ENCODE results near the gene FAM234B.

The FAM234B gene

DNA sequence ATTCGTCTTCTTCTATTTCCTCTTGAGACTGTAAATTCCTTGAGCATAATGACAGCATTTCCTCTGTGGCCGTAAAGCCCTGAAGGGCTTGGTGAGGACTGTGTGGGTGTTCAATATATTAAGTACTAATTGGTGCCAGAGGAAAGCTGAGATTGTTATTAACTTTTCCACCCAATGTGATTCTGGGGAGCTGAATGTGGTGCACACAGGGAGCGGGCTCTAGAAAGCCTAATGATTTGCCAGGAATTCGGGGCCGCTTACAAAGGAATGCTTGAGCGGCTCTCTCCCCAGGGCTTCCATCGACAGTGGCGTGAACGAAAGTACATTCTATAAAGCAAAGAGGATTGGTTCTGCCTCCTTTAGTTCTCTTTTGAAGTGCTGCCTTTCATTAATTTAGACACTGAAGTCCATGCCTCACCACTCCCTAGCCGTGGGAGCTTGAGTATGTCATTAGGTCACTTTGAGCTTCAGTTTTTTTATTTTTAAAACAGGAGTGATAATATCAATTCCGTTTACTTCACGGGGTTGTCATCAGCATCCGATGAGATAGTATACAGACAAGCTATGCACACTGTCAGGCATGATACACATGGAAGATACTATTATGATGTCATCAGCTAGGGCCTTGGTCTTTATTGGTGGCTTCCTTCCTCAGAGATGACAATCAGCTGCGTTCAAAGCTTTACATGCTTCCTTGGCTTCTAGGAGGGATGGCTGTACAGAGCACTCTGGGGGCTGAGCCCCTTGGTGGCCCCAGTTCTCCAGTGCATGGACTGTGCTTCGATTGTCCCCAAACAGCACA lies 70.3 kb downstream of the FAM234B start:
- no peak for DNase-seq (ENCODE audit: low spot score)

DNA sequence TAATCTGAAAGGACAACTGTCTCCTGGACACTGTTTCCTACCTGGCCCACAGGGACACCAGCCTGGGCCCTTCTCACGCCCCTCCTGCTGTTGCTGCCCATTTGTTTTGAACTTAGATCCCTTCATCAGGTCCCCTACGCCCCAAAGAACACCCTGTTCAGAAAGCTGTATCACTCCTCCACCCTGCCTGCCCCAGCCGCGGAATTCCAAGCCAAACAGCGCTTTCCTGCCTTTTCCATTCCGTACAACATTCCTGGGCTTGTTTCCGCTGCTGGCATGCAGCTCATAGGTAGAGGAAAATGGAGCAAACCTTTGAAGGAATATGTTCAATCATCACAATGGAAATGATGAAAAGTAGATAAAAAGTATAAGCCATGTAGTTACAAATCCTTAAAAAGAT lies 72.1 kb downstream of the FAM234B start:
- no peak for DNase-seq (ENCODE audit: low spot score)

DNA sequence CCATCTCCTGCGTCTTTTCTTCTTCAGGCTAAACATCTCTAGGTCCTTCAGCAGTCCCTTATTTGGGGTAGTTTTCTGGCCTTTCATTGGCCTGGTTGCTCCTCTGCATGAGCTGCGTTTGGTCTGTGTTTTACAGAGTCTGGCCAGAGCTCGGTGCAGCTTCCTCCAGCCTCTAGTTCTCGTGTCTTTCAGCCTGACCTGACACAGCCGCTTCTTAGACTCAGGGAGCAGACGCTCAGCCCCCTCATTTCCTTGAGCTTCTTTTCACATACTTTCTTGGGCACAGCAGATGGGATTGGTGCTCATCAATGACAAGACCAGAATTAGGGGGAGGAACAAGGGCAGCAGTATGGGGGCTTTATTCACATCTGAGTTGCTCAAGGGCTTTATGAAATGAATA lies 72.8 kb downstream of the FAM234B start:
- DNase-seq (ENCODE audit: low spot score): no peak

DNA sequence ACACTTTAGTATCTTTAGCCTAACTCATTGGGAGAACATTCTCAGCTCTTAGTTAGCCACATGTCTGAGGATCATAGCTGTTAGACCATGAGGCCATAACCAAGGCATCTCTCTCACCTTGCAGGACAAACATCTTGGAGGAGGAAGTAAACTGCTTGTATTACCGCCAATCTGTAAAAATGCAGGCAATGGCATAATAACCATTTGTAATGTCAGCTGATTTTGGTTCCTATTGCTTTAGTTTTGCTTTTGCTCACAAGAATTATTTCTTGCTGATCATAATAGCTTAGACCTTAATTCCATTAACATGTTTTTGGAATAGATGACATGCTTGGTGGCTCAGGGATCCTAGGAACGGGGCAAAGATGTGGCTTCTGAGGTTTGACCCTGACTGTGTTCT lies 75.6 kb downstream of the FAM234B start:
- no peak for DNase-seq (ENCODE audit: low spot score)

DNA sequence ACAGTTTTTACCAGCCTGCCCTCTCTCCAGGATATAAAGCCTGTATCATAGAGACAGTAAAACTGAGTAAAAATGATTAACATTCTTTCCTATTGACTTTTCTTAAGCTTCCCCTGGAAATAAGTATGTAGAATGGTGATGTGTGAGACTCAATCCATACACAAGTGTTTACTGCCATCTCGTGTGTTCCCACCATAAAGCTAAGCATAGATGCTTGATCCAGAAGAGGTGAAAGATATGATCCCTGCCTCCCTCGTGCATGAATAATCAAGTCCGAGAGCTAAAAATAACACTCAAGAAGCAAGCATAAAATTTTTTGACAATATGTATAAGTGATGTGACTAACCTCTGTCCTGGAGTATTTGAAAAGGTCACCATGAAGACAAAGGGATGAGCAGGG lies 76.2 kb downstream of the FAM234B start:
- no peak for DNase-seq (ENCODE audit: low spot score)

DNA sequence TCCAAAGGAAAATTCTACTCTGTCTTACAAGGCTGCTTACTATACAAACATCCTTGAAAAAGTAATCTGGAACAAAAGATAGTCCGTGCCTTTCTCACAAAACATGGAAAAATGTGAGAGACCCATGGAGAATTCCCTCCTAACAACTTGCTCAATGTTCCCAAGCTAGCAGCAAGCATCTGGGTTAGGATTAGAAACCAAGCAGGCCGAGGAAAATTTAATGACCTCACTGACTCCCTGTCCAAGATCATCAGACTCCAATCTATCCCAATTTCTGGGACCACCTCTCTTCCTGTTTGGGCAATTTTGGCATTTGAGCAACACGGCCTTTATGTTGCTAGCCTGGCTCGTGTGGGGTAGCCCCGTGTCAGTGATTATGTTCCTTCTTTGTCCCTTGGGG lies 77.4 kb downstream of the FAM234B start:
- DNase-seq (ENCODE audit: low spot score): no peak

DNA sequence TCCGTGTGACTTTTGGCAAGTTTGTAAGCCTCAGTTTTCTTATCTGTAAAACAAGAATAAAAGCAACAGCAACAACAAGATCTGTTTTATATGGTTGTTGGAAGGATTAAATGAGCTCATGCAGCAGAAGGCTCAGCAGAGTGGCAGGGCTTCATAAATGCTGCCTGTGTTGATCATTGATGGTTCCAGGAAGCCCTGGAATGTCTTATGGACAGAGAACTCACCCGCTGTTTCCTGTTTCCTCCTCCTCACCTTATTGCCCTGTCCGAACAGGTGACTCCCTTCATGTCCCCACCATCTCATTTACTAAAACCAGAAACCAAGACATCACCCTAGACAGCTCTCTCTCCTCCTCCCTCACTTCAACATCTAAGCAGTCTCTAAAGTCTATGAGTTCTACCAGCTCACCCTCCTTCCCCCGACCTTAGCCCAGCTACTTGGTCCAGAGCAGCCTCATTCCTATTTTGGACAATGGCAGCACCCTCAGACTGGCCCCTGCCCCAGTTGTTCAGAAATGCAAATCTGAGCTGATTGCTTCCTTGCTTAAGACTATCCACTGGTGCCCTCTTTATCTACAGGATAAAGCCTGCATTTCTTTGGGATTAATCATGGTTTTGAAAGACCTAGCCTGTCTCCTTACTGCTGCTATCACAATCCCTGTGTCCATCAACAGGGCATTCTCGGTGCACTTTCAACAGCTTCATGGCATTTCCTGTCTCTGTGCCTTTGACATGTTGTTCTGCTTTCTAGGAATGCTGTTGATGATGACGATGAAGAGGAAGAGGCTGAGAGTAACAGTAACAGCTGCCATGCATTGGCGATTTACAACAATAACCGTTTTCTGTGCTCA lies 80.7 kb downstream of the FAM234B start:
- DNase-seq (ENCODE audit: low spot score): no peak

DNA sequence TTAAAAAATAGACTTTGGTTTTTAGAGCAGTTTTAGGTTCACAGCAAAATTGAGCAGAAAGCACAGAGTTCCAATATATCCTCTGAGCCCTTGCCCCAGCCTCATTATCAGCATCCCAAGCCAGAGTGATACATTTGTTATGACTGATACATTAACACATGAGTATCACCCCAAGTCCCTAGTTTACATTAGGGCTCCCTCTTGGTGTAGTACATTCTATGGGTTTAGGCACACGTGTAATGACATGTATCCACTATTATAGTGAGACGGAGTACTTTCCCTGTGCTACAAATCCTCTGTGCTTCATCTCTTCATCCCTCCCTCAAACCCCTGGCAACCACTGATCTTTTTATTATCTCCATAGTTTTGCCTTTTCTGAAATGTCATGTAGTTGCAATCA lies 81.8 kb downstream of the FAM234B start:
- DNase-seq (ENCODE audit: low spot score): no peak

DNA sequence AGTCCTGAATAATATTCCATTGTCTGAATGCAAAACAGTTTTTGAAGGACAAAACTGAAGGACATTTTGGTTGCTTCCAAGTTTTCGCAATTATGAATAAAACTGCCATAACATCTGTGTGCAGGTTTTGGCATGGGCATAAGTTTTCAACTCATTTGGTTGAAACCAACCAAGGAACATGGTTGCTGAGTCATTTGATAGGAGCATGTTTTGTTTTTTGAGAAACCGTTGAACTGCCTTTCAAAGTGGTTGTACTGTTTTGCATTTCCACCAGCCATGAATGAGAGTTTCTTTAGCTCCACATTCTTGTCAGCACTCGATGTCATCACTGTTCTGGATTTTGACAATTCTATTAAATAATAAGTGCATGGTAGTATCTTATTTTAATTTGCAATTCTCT lies 82.3 kb downstream of the FAM234B start:
- no peak for DNase-seq (ENCODE audit: low spot score)

DNA sequence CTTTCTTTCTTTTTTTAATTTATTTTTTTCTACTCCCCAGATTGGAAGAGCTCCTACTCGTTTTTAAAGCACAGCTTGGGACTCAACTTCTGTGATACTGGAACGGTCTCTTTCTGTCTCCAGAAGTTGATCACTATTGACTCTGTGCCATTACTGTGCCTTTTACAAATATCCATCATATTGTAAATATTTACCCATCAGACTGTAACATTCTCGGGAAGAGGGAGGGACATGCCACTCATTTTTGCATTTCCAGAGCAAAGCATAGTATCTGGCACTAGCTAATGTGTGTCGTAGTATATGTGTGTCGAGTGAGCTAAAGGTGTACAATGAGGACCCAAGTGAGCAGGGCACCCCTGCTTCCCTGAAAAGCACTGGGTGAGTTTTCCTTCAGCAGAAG lies 83.3 kb downstream of the FAM234B start:
- DNase-seq (ENCODE audit: low spot score): no peak

DNA sequence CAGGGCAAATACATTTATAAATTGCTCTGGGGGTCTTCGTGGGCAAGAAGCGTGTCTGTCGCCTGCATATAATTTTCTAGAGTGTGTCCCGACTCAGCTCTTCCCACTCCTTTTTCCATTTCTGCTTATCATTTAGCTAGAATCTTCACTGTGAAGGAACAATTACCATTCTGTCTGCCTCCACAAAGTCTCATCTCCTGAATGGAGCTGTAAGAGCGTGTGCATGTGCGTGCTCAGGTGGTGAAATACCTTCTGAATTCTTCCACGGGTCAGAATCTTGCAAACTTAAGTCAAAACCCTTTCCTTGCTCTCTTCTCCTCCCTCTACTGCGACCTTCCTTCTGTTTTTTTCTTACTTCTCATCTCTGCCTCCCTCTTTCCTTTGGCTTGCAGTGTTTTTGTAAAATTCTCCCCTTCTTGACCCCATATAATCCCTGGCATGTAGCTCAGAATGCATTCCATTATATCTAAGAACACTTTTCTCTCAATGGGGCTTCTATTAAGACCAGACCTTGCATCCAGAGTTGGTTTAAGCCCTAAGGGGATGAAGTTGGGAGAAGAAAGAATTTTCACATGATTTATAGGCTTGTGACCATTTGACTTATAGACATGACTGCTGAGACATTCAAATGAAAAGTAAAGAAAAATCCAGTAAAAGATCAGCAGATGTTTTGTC lies 84.2 kb downstream of the FAM234B start:
- DNase-seq (ENCODE audit: low spot score): no peak

DNA sequence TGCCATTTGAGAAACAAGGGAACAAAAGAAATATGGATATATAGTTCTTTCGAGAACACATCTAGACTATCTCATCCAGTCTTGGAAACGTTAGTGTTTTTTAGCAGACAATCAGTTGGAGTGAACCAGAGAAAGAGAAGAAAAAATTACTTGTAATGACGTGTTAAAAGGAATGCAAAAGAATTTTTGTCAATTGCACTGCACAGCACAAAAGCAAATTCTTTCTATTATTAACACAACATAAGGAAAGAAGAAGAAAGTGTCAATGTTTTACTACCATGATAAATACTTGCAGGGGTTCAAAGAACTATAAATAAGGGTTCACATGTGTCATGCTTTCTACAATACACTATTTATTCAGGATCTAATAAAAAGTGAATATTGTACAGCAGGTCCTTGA lies 86.8 kb downstream of the FAM234B start:
- DNase-seq (ENCODE audit: low spot score): no peak
